A549 (cell line): ENCODE measurements around the gene CEP44. TPM values are rescaled to one million over a fixed set of nuclear protein-coding genes. Genes with fewer than 3 reads are reported as not detected.

Experiments
- ATAC-seq, 2 experiments: fragments of 200-7000 bp in 1 of 2; fragments of >200 bp in 1 of 2; cut with Nextera tagmentation in 1 of 2; cut with Tn5 transposase in 1 of 2; 3 replicates each; pipeline versions ENCODE4 v1.8.0 to v1.9.1; 2018 to 2020; ENCODE audit warnings: mild to moderate bottlenecking in 1 of 2, moderate library complexity in 1 of 2
- CTCF ChIA-PET: fragments of 300-600 bp; sonication (Branson Sonifier 250); formaldehyde crosslinking; extraction: SDS; loops from one replicate; lab custom pipeline; 2021; ENCODE audit warnings: antibody characterized with exemption, inconsistent platforms; lab: Yijun Ruan, JAX
- POLR2A ChIA-PET: fragments of 350-600 bp; formaldehyde crosslinking; extraction: SDS; loops from one replicate; lab custom pipeline; 2021; ENCODE audit warnings: antibody characterized with exemption, inconsistent platforms; lab: Yijun Ruan, JAX
- DNase-seq, 2 experiments: peaks; one replicate each; pipeline versions ENCODE4 v3.0.0 to v3.0.0-alpha.2; 2011 to 2016; ENCODE audit warnings: low read depth in 1 of 2, low spot score in 1 of 2
- FAIRE-seq: peaks from 2 replicates; lab custom pipeline; 2011; peaks lifted over from hg19 to GRCh38; lab: Jason Lieb, UNC
- H3K27ac ChIP-seq, 2 experiments: fragments of >200 bp; sonication (Bioruptor Twin); formaldehyde crosslinking; 3 replicates each; pipeline ENCODE4 v1.5.1; 2016 to 2017
- H3K4me1 ChIP-seq: fragments of >200 bp; sonication (Bioruptor Twin); formaldehyde crosslinking; 3 replicates; pipeline ENCODE4 v1.6.1; 2016
- H3K4me2 ChIP-seq: fragments of >200 bp; sonication (Bioruptor Twin); formaldehyde crosslinking; 3 replicates; pipeline ENCODE4 v1.6.1; 2016
- H3K4me3 ChIP-seq: fragments of >200 bp; sonication (Bioruptor Twin); formaldehyde crosslinking; 3 replicates; pipeline ENCODE4 v1.5.1; 2016
- H3K9me3 ChIP-seq: fragments of >200 bp; sonication (Bioruptor Twin); formaldehyde crosslinking; 3 replicates; pipeline ENCODE4 v1.6.1; 2016
- CBX8 ChIP-seq: fragments of 200-600 bp; sonication (generic); IDR thresholded peaks from 2 replicates; pipeline ENCODE4 v1.6.1; 2016
- CEBPB ChIP-seq, 2 experiments: fragments of >200 bp in 1 of 2; sonication (Bioruptor Twin) in 1 of 2; formaldehyde crosslinking in 1 of 2; IDR thresholded peaks; 2 replicates each; pipeline ENCODE4 v1.6.1; 2012 to 2016
- CHD4 ChIP-seq: fragments of 200-600 bp; sonication (generic); IDR thresholded peaks from 2 replicates; pipeline ENCODE4 v1.6.1; 2016; ENCODE audit warnings: antibody characterized with exemption, mild to moderate bottlenecking, borderline replicate concordance
- EHF ChIP-seq: fragments of 250-450 bp; sonication (Bioruptor Pico); IDR thresholded peaks from 2 replicates; pipeline ENCODE4 v1.5.0; 2020; ENCODE audit warnings: mild to moderate bottlenecking
- EHMT2 ChIP-seq: fragments of 200-600 bp; sonication (generic); IDR thresholded peaks from 2 replicates; pipeline ENCODE4 v1.6.1; 2016; ENCODE audit warnings: antibody characterized with exemption, low read depth, mild to moderate bottlenecking, moderate library complexity
- ESRRA ChIP-seq: fragments of 150-350 bp; IDR thresholded peaks from 2 replicates; pipeline ENCODE4 v1.6.1; 2014; ENCODE audit warnings: mild to moderate bottlenecking, low read length, borderline replicate concordance
- FOSL2 ChIP-seq, 2 experiments: fragments of 450-650 bp in 1 of 2; fragments of >200 bp in 1 of 2; sonication (Bioruptor Twin) in 1 of 2; formaldehyde crosslinking; IDR thresholded peaks; 2 replicates each; pipeline versions ENCODE4 v1.5.0 to v1.6.1; 2016 to 2020; ENCODE audit warnings: mild to moderate bottlenecking in 1 of 2, moderate library complexity in 1 of 2
- FOXS1 ChIP-seq: fragments of 250-450 bp; sonication (Bioruptor Pico); IDR thresholded peaks from 2 replicates; pipeline ENCODE4 v1.5.0; 2020; ENCODE audit warnings: mild to moderate bottlenecking, moderate library complexity
- HEYL ChIP-seq: fragments of 250-450 bp; sonication (Bioruptor Pico); IDR thresholded peaks from 2 replicates; pipeline ENCODE4 v1.8.0; 2021; ENCODE audit warnings: mild to moderate bottlenecking, moderate library complexity
- HOXB5 ChIP-seq: fragments of 250-450 bp; sonication (Bioruptor Pico); IDR thresholded peaks from 2 replicates; pipeline ENCODE4 v1.5.0; 2020; ENCODE audit warnings: mild to moderate bottlenecking, moderate library complexity
- JUNB ChIP-seq: fragments of >200 bp; sonication (Bioruptor Twin); formaldehyde crosslinking; IDR thresholded peaks from 2 replicates; pipeline ENCODE4 v1.6.1; 2016
- KDM1A ChIP-seq: fragments of 200-600 bp; sonication (generic); IDR thresholded peaks from 2 replicates; pipeline ENCODE4 v1.6.1; 2016; ENCODE audit warnings: low read depth, mild to moderate bottlenecking
- KDM5A ChIP-seq: fragments of 200-600 bp; sonication (generic); IDR thresholded peaks from 2 replicates; pipeline ENCODE4 v1.6.1; 2016; ENCODE audit warnings: antibody characterized with exemption, mild to moderate bottlenecking
- MAFK ChIP-seq: fragments of 450-650 bp; IDR thresholded peaks from 2 replicates; pipeline ENCODE4 v1.6.1; 2014; ENCODE audit not compliant: partially characterized antibody
- MYC ChIP-seq: IDR thresholded peaks from 2 replicates; pipeline ENCODE4 v1.6.1; 2012; ENCODE audit warnings: mild to moderate bottlenecking, inconsistent platforms, low read length, improper control_type of control experiment, borderline replicate concordance
- PHF8 ChIP-seq: fragments of 200-600 bp; sonication (generic); IDR thresholded peaks from 2 replicates; pipeline ENCODE4 v1.6.1; 2016; ENCODE audit warnings: low read depth, mild to moderate bottlenecking, antibody characterized with exemption, moderate library complexity, borderline replicate concordance
- RARB ChIP-seq: fragments of 250-450 bp; sonication (Bioruptor Pico); IDR thresholded peaks from 2 replicates; pipeline ENCODE4 v1.8.0; 2021; ENCODE audit warnings: mild to moderate bottlenecking, moderate library complexity
- RCOR1 ChIP-seq: fragments of 150-350 bp; IDR thresholded peaks from 2 replicates; pipeline ENCODE4 v1.6.1; 2014; ENCODE audit warnings: antibody characterized with exemption, low read length, low read depth
- RNF2 ChIP-seq: fragments of 200-600 bp; sonication (generic); IDR thresholded peaks from 2 replicates; pipeline ENCODE4 v1.6.1; 2016; ENCODE audit warnings: low read depth, mild to moderate bottlenecking, antibody characterized with exemption, moderate library complexity, borderline replicate concordance
- SREBF2 ChIP-seq: fragments of 450-650 bp; IDR thresholded peaks from 2 replicates; pipeline ENCODE4 v1.6.1; 2014; ENCODE audit warnings: mild to moderate bottlenecking, moderate library complexity
- WGBS: methylation state at CpG from one replicate; pipeline ENCODE4 v1.1.6; 2017; ENCODE audit errors: missing lambda C conversion rate; 5-methylcytosine and 5-hydroxymethylcytosine counted together
- polyA plus RNA-seq, 4 experiments: library from polyadenylated mRNA; depleted of rRNA in 3 of 4; stranded (reverse); fragments of >200 nt; fragmentation: RNase III in 1 of 4; extraction: RNeasy Plus Mini Kit Qiagen cat#74134 plus additional on column Dnase treatment in 1 of 4; gene quantifications; 2 replicates in 3 of 4; 3 replicates in 1 of 4; pipeline ENCODE4 v1.2.3, GENCODE V29; 2011 to 2017
- TF ChIP-seq, protein P1 (sequence below): fragments of 250-450 bp; sonication (Bioruptor Pico); IDR thresholded peaks from 2 replicates; pipeline ENCODE4 v1.5.0; 2020; ENCODE audit warnings: low read depth, mild to moderate bottlenecking, moderate library complexity
- TF ChIP-seq, protein P2 (sequence below): fragments of 200-600 bp; sonication (generic); IDR thresholded peaks from 2 replicates; pipeline ENCODE4 v1.6.1; 2016; ENCODE audit warnings: antibody characterized with exemption, mild to moderate bottlenecking, moderate library complexity
- TF ChIP-seq, protein P3 (sequence below): IDR thresholded peaks from 2 replicates; pipeline ENCODE4 v1.6.1; 2012
- TF ChIP-seq, protein P4 (sequence below): fragments of >200 bp; sonication (Bioruptor Twin); formaldehyde crosslinking; IDR thresholded peaks from 2 replicates; pipeline ENCODE4 v1.6.1; 2016
- TF ChIP-seq, protein P5 (sequence below): fragments of 250-450 bp; sonication (Bioruptor Pico); IDR thresholded peaks from 2 replicates; pipeline ENCODE4 v1.5.0; 2021; ENCODE audit warnings: mild to moderate bottlenecking, moderate library complexity, borderline replicate concordance
- TF ChIP-seq, protein P6 (sequence below): fragments of >200 bp; sonication (Bioruptor Twin); formaldehyde crosslinking; IDR thresholded peaks from 3 replicates; pipeline ENCODE4 v1.5.1; 2016

Gene CEP44
- polyA plus RNA-seq, 2 of the 4 experiments (the other 2 are of a cell fraction): 8.0 to 14.1 TPM

DNA sequence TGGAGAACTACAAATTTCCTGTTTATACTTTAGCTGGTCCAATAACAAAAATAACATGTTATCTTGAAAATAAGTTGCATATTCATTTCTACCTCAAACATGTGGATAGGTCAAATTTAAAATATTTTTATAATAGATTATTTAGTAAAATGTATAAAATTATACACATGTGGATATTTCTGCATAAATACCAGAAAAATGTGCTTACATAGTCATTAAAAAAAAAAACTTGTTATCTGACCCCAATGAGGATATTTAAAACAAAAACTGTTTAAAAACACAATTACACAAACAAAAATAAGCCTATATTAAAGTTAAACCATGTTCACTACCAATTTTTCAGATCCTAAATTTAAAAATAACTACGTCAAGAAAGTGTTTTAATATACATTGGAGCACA lies 28.3 kb upstream of the CEP44 start:
- ATAC-seq: no peak
- ChIA-PET POLR2A (no interaction called here), CTCF (no interaction called here)
- FAIRE-seq: no peak
- 93% methylated on average over 1 of the region's 1 CpG for WGBS
- Histone ChIP-seq H3K4me3 (no peak overlapping the region), H3K9me3 (no peaks in the 10 kb centered on the region), H3K4me1 (peaks cover 50% of the 10 kb centered on the region), H3K4me2 (peak overlapping the region; percentile 58; the same call in 2 of the 3 replicates), H3K27ac (peak overlapping the region in 1 of 2 experiments; percentile 4; a peak in 1 of 6 replicates)
- no peak for TF ChIP-seq KDM1A
- TF ChIP-seq JUNB: no peak
- TF ChIP-seq, protein P1, sequence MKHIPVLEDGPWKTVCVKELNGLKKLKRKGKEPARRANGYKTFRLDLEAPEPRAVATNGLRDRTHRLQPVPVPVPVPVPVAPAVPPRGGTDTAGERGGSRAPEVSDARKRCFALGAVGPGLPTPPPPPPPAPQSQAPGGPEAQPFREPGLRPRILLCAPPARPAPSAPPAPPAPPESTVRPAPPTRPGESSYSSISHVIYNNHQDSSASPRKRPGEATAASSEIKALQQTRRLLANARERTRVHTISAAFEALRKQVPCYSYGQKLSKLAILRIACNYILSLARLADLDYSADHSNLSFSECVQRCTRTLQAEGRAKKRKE (CRISPR knock-in tag): no peak
- TF ChIP-seq HOXB5 (CRISPR knock-in tag): no peak
- TF ChIP-seq HEYL: no peak
- TF ChIP-seq, protein P2, sequence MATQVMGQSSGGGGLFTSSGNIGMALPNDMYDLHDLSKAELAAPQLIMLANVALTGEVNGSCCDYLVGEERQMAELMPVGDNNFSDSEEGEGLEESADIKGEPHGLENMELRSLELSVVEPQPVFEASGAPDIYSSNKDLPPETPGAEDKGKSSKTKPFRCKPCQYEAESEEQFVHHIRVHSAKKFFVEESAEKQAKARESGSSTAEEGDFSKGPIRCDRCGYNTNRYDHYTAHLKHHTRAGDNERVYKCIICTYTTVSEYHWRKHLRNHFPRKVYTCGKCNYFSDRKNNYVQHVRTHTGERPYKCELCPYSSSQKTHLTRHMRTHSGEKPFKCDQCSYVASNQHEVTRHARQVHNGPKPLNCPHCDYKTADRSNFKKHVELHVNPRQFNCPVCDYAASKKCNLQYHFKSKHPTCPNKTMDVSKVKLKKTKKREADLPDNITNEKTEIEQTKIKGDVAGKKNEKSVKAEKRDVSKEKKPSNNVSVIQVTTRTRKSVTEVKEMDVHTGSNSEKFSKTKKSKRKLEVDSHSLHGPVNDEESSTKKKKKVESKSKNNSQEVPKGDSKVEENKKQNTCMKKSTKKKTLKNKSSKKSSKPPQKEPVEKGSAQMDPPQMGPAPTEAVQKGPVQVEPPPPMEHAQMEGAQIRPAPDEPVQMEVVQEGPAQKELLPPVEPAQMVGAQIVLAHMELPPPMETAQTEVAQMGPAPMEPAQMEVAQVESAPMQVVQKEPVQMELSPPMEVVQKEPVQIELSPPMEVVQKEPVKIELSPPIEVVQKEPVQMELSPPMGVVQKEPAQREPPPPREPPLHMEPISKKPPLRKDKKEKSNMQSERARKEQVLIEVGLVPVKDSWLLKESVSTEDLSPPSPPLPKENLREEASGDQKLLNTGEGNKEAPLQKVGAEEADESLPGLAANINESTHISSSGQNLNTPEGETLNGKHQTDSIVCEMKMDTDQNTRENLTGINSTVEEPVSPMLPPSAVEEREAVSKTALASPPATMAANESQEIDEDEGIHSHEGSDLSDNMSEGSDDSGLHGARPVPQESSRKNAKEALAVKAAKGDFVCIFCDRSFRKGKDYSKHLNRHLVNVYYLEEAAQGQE: no peak
- TF ChIP-seq MAFK: no peak
- TF ChIP-seq PHF8: no peak
- TF ChIP-seq RCOR1: no peak
- TF ChIP-seq RNF2: no peak
- no peak for TF ChIP-seq CBX8
- no peak for TF ChIP-seq MYC
- TF ChIP-seq CHD4: no peak
- no peak for TF ChIP-seq KDM5A
- TF ChIP-seq, protein P3, sequence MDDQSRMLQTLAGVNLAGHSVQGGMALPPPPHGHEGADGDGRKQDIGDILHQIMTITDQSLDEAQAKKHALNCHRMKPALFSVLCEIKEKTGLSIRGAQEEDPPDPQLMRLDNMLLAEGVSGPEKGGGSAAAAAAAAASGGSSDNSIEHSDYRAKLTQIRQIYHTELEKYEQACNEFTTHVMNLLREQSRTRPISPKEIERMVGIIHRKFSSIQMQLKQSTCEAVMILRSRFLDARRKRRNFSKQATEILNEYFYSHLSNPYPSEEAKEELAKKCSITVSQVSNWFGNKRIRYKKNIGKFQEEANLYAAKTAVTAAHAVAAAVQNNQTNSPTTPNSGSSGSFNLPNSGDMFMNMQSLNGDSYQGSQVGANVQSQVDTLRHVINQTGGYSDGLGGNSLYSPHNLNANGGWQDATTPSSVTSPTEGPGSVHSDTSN: no peak
- TF ChIP-seq RARB (CRISPR knock-in tag): no peak
- TF ChIP-seq, protein P4, sequence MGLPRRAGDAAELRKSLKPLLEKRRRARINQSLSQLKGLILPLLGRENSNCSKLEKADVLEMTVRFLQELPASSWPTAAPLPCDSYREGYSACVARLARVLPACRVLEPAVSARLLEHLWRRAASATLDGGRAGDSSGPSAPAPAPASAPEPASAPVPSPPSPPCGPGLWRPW: no peak
- TF ChIP-seq FOSL2 (IDR thresholded peaks at IDR 0.05): no peak
- TF ChIP-seq FOSL2 (CRISPR knock-in tag; IDR thresholded peaks at IDR 0.05): no peak
- TF ChIP-seq EHMT2: no peak
- no peak for TF ChIP-seq SREBF2
- DNase-seq: no peak

DNA sequence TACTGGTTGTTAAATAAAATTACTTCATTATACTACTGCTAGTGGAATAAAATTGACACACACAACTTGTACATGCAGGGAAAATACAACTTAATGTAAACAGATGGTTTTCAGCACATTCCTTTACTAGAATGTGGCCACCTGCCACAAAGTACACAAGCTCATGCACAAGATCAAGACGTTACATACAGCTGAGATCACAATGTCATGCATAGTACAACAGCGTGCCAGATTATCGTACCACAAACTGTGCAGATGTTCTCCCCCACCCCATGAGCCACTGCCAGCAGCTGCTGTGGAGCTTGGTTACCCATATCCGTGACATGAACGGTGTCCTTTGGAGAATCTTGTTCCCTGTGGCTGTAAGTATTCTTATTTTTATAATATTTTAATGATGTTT lies 27.9 kb upstream of the CEP44 start:
- H3K9me3 ChIP-seq: no peaks in the 10 kb centered on the region
- peak overlapping the region; percentile 58 for H3K4me2 ChIP-seq
- no peak for TF ChIP-seq HEYL
- TF ChIP-seq CEBPB (IDR thresholded peaks at IDR 0.05): no peak
- TF ChIP-seq FOXS1 (CRISPR knock-in tag): no peak
- TF ChIP-seq, protein P5, sequence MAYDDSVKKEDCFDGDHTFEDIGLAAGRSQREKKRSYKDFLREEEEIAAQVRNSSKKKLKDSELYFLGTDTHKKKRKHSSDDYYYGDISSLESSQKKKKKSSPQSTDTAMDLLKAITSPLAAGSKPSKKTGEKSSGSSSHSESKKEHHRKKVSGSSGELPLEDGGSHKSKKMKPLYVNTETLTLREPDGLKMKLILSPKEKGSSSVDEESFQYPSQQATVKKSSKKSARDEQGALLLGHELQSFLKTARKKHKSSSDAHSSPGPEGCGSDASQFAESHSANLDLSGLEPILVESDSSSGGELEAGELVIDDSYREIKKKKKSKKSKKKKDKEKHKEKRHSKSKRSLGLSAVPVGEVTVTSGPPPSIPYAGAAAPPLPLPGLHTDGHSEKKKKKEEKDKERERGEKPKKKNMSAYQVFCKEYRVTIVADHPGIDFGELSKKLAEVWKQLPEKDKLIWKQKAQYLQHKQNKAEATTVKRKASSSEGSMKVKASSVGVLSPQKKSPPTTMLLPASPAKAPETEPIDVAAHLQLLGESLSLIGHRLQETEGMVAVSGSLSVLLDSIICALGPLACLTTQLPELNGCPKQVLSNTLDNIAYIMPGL: no peak
- no peak for TF ChIP-seq HOXB5 (CRISPR knock-in tag)
- TF ChIP-seq, protein P6, sequence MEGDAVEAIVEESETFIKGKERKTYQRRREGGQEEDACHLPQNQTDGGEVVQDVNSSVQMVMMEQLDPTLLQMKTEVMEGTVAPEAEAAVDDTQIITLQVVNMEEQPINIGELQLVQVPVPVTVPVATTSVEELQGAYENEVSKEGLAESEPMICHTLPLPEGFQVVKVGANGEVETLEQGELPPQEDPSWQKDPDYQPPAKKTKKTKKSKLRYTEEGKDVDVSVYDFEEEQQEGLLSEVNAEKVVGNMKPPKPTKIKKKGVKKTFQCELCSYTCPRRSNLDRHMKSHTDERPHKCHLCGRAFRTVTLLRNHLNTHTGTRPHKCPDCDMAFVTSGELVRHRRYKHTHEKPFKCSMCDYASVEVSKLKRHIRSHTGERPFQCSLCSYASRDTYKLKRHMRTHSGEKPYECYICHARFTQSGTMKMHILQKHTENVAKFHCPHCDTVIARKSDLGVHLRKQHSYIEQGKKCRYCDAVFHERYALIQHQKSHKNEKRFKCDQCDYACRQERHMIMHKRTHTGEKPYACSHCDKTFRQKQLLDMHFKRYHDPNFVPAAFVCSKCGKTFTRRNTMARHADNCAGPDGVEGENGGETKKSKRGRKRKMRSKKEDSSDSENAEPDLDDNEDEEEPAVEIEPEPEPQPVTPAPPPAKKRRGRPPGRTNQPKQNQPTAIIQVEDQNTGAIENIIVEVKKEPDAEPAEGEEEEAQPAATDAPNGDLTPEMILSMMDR: no peak
- TF ChIP-seq ESRRA: no peak
- TF ChIP-seq EHF (CRISPR knock-in tag): no peak
- ATAC-seq (peak in 1 of 2 experiments; percentile 31; a peak in 2 of 6 replicates), FAIRE-seq (no peak), DNase-seq (peak in 1 of 2 experiments; percentile 21)
- ChIA-PET CTCF (no interaction called here), POLR2A (no interaction called here)
- peaks cover 50% of the 10 kb centered on the region for H3K4me1 ChIP-seq
- H3K27ac ChIP-seq: peak overlapping the region; percentile 57 to 60; a peak in 2 of 6 replicates
- no peak overlapping the region for H3K4me3 ChIP-seq
- WGBS: 62% methylated on average over 4 of the region's 5 CpGs
